Chondrocyte (in vitro differentiated cells): ENCODE results near the gene MRGPRE. TPM values are rescaled to one million over a fixed set of nuclear protein-coding genes. Genes with fewer than 3 reads are reported as not detected.

Source experiments
- DNase-seq: peaks from one replicate; pipeline ENCODE4 v3.0.0; 2021; ENCODE audit warnings: mixed read lengths, low spot score
- H3K27ac Mint-ChIP-seq: one replicate; pipeline ENCODE4 v1.8.0; 2021; ENCODE audit warnings: mild to moderate bottlenecking, moderate library complexity, mixed read lengths; ENCODE audit not compliant: unreplicated experiment
- H3K27me3 Mint-ChIP-seq: 2 replicates; pipeline ENCODE4 v1.8.0; 2021; ENCODE audit warnings: low read depth, mixed read lengths
- H3K36me3 Mint-ChIP-seq: 2 replicates; pipeline ENCODE4 v1.8.0; 2021; ENCODE audit warnings: low read depth, mixed read lengths
- H3K4me1 Mint-ChIP-seq: 2 replicates; pipeline ENCODE4 v1.8.0; 2021; ENCODE audit warnings: low read depth, mild to moderate bottlenecking, mixed read lengths
- H3K4me3 Mint-ChIP-seq: one replicate; pipeline ENCODE4 v1.8.0; 2021; ENCODE audit warnings: mild to moderate bottlenecking, moderate library complexity, mixed read lengths; ENCODE audit not compliant: unreplicated experiment
- H3K9me3 Mint-ChIP-seq: 2 replicates; pipeline ENCODE4 v1.8.0; 2021; ENCODE audit warnings: low read depth, mixed read lengths
- total RNA-seq: library from RNA; stranded (reverse); gene quantifications from 3 replicates; pipeline ENCODE4 v1.2.1, GENCODE V29; 2021
- TF ChIP-seq, protein P1 (sequence below): fragments of 200-600 bp; sonication (generic); IDR thresholded peaks from 2 replicates; pipeline ENCODE4 v1.5.0; 2021; ENCODE audit warnings: antibody characterized with exemption, mild to moderate bottlenecking, moderate library complexity

The MRGPRE gene
- total RNA-seq, 1 donor from 2014 or later, result not detected

DNA sequence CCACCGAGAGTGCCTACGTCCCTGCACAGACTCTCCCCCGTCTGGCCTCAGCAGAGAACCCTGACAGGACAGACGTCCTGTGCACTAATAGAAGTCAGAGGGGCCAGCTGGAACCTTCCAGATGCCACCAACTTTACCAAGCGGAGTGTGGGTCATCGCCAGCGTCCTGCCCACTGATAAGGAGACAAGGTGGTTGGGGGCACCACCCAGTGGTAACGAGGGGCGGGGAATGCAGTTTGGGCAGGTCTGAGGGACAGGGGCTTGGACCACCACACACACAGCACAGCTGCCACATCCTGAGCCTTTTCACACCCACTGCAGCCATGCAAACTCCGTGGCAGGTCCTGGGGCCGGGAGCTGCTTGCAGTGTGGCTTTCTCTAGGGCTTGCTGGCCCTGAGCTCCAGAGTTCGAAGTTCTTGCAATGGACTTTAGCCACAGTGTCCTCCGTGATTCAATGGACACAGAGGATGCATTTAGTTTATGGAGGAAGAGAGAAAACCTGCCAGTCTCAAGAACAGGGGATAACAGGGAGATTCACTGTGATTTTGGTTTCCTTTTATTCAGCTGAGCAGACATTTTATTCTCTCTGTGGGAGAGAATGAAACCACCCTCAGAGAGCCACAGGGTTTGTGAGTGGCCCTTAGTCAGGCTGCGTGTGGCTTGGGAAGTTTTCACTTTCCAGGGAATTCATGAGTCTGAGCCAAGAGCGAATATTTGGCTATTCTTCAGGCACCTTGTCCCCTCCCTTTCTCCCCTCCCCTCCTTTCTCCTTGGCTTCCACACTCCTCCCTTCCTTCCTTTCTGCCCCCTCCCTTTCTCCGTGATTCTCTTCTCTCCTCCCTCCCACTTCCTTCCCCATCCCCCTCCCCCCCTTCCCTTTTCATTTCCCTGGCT is 26.7 kb downstream of the MRGPRE start:
- peak; percentile 72 for DNase-seq
- peaks cover under 1% of the 10 kb centered on the region for H3K9me3 Mint-ChIP-seq
- no peak overlapping the region for H3K27ac Mint-ChIP-seq
- H3K4me1 Mint-ChIP-seq, result peaks cover 4% of the 10 kb centered on the region
- H3K4me3 Mint-ChIP-seq, result no peak overlapping the region
- H3K36me3 Mint-ChIP-seq, result no peaks in the 10 kb centered on the region
- peaks cover 33% of the 10 kb centered on the region for H3K27me3 Mint-ChIP-seq
- TF ChIP-seq, protein P1, sequence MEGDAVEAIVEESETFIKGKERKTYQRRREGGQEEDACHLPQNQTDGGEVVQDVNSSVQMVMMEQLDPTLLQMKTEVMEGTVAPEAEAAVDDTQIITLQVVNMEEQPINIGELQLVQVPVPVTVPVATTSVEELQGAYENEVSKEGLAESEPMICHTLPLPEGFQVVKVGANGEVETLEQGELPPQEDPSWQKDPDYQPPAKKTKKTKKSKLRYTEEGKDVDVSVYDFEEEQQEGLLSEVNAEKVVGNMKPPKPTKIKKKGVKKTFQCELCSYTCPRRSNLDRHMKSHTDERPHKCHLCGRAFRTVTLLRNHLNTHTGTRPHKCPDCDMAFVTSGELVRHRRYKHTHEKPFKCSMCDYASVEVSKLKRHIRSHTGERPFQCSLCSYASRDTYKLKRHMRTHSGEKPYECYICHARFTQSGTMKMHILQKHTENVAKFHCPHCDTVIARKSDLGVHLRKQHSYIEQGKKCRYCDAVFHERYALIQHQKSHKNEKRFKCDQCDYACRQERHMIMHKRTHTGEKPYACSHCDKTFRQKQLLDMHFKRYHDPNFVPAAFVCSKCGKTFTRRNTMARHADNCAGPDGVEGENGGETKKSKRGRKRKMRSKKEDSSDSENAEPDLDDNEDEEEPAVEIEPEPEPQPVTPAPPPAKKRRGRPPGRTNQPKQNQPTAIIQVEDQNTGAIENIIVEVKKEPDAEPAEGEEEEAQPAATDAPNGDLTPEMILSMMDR, result no peak

DNA sequence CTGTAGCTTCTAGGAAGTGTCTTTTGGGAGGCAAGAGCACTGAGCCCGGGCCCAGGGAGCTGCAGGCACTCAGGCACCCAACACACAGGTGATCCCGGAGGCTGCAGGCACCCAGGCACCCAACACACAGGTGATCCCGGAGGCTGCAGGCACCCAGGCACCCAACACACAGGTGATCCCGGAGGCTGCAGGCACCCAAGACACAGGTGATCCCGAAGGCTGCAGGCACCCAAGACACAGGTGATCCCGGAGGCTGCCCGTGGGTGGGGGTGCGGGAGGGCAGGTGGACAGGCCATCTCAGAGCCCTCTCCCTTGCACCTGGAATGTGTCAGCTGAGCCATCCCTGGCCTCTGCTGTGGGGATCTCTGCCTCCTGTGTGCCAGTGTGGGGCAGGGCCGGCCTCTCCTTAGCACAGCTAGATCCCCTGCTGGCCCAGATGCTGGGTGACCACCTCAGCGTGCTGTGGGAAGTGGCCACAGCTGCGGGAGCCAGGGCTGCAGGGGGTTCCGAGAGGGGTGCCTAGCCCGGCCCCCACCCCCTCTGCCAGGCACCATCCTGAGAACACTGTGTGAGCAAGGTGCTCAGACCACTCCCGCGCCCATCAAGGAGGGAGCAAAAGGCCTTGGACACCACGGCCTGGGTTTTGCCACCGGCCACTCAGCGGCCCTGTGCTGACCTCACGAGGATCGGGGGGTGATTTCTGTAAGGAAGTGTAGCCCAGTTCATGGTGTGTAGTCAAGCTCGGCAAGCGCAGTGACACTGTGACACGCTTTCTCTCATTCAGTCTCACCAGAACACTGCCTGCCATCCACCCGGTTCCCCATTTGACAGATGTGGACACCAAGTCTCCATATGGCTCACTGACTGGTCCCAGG is 27.8 kb downstream of the MRGPRE start:
- no peaks in the 10 kb centered on the region for H3K9me3 Mint-ChIP-seq
- peaks cover 34% of the 10 kb centered on the region for H3K27me3 Mint-ChIP-seq

DNA sequence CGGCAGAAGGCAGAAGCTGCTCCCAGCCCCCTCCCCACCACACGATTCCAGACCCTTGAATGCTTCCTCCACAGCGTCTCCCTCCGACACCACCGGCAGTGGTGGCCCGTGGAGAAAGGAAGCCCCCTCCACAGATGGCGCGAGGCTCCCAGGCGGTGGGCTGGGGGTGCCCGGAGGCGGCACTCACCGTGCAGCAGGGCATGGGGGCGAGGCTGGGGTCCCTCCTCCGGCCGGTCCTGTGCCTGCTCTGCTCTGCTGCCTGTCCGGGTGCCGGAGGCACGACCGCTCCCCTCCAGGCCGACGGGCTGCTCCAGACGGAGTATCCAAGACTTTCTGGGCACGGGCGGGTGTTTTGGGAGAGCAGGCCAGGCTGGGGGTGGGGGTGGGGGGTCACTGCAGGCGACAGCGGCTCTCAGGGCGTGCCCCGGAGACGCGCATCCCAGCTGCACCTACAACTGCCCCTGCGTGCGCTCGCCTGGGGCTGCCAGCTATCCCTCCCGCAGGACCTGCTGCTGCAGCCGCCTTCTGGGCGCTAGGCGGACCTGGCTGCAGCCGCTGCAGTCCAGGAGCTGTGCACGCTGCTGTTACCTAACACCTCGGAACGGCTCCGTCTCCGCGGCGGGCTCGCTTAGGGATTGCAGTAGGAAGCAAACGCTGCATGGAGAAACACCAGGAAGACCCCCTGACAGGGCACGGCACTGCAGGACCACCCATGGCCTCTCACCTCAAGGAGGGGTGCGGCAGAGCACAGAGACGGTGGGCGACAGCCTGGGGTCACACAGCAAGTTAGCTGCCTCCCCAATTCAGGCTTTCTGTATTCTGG is 28.8 kb downstream of the MRGPRE start:
- no peak overlapping the region for H3K27ac Mint-ChIP-seq
- peaks cover 35% of the 10 kb centered on the region for H3K27me3 Mint-ChIP-seq
- H3K4me1 Mint-ChIP-seq, result peaks cover 4% of the 10 kb centered on the region
- H3K36me3 Mint-ChIP-seq, result no peaks in the 10 kb centered on the region
- DNase-seq, result peak; percentile 85
- H3K9me3 Mint-ChIP-seq, result no peaks in the 10 kb centered on the region
- H3K4me3 Mint-ChIP-seq, result no peak overlapping the region
- TF ChIP-seq, protein P1, result no peak

More for the DNA sequence above, 27.8 kb downstream of the MRGPRE start:
- peaks cover 4% of the 10 kb centered on the region for H3K4me1 Mint-ChIP-seq
- TF ChIP-seq, protein P1, result no peak
- no peak overlapping the region for H3K27ac Mint-ChIP-seq
- no peaks in the 10 kb centered on the region for H3K36me3 Mint-ChIP-seq
- no peak overlapping the region for H3K4me3 Mint-ChIP-seq
- peak; percentile 76 for DNase-seq

DNA sequence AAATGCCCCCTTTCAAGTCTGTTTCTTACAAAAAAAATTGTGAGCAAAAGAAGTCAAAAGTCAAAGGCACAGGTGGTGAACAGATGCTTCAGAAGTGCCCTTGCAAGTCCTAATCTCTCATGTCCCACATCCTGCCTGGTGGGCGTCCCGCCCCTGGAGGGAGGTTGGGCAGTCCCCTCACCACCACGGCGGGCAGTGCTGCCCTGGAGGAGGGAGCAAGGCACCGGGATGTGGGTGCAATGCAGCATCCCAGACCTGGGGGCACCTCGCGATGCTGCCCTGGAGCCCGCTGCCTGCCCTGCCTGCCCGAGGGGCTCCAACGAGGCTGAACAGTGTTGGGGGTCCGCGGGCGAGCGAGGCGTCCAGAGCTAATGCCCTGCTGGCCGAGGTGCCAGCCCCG is 29.5 kb downstream of the MRGPRE start:
- TF ChIP-seq, protein P1, result no peak
- H3K4me3 Mint-ChIP-seq, result no peak overlapping the region
- DNase-seq, result peak; percentile 91
- peaks cover 4% of the 10 kb centered on the region for H3K4me1 Mint-ChIP-seq
- H3K27ac Mint-ChIP-seq, result no peak overlapping the region
- H3K9me3 Mint-ChIP-seq, result no peaks in the 10 kb centered on the region
- peaks cover 36% of the 10 kb centered on the region for H3K27me3 Mint-ChIP-seq
- no peaks in the 10 kb centered on the region for H3K36me3 Mint-ChIP-seq
